Body of pancreas (tissue), 4 donors: ENCODE results near the gene SLC9A7. TPM values are rescaled to one million over a fixed set of nuclear protein-coding genes. Genes with fewer than 3 reads are reported as not detected.

Experiments used
- ATAC-seq: fragments of 150-250 bp; one replicate; pipeline ENCODE4 v1.9.1; 2016
- DNase-seq, 4 donors: peaks; one replicate each; pipeline ENCODE4 v3.0.0-alpha.2; 2019
- H3K27ac ChIP-seq, 4 donors: fragments of 200-600 bp; sonication (generic); 1 replicate in 3 of 4; 2 replicates in 1 of 4; pipeline versions ENCODE4 v1.5.1 to v1.6.1; 2016 to 2019; ENCODE audit warnings: mild to moderate bottlenecking in 1 of 4, mixed read lengths in 1 of 4, moderate library complexity in 1 of 4
- H3K27me3 ChIP-seq, 2 donors: fragments of 200-600 bp; sonication (generic); one replicate each; pipeline ENCODE4 v1.6.0; 2016; ENCODE audit warnings: mild to moderate bottlenecking in 1 of 2
- H3K36me3 ChIP-seq, 2 donors: fragments of 200-600 bp; sonication (generic); replicated peaks in 1 of 2; 2 replicates each; pipeline ENCODE4 v1.5.1; 2016; ENCODE audit warnings: low read depth in 2 of 2; ENCODE audit not compliant: insufficient read depth in 1 of 2
- H3K4me1 ChIP-seq: fragments of 200-600 bp; sonication (generic); one replicate; pipeline ENCODE4 v1.6.0; 2016
- H3K4me3 ChIP-seq, 2 donors: fragments of 200-600 bp; sonication (generic); 1 replicate in 1 of 2; 2 replicates in 1 of 2; pipeline ENCODE4 v1.5.1; 2016 to 2019
- H3K9me3 ChIP-seq, 3 donors: fragments of 200-600 bp; sonication (generic); 1 replicate in 2 of 3; 2 replicates in 1 of 3; pipeline ENCODE4 v1.5.1; 2016
- POLR2A ChIP-seq, 3 donors: fragments of 450-650 bp; IDR thresholded peaks; one replicate each; pipeline ENCODE4 v1.6.1; 2016; ENCODE audit warnings: antibody characterized with exemption in 3 of 3, mild to moderate bottlenecking in 2 of 3
- WGBS, 2 donors: methylation state at CpG; one replicate each; pipeline ENCODE4 v1.1.5; 2017; 5-methylcytosine and 5-hydroxymethylcytosine counted together
- intact Hi-C: fragments of 100-400 bp; cut with DNase I; formaldehyde crosslinking; loops from one replicate; pipeline ENCODE4 v1.15.1; 2023
- total RNA-seq, 2 donors: library from RNA; depleted of rRNA; stranded (reverse); fragments of >200 nt; gene quantifications; one replicate each; pipeline ENCODE4 v1.1.0, GENCODE V29; 2016
- TF ChIP-seq, protein P1 (sequence below), 7 experiments: fragments of 450-650 bp in 4 of 7; fragments of 200-600 bp in 3 of 7; sonication (generic) in 3 of 7; IDR thresholded peaks; one replicate each; pipeline ENCODE4 v1.5.1; 2016 to 2019; ENCODE audit warnings: antibody characterized with exemption in 7 of 7

SLC9A7 gene
- total RNA-seq, 2 donors from 2014 or later: 6.2 to 7.6 TPM

- intact Hi-C loops: no loop called here
- Histone ChIP-seq H3K27ac (no peak overlapping the region), H3K4me1 (peaks cover 10% of the 10 kb centered on the region), H3K4me3 (no peak overlapping the region), H3K36me3 (no peaks in the 10 kb centered on the region), H3K27me3 (no peaks in the 10 kb centered on the region), H3K9me3 (no peaks in the 10 kb centered on the region)
- ATAC-seq: no peak
- WGBS, 2 donors: 63 to 70% methylated on average over 1 of the region's 1 CpG
- TF ChIP-seq, protein P1, sequence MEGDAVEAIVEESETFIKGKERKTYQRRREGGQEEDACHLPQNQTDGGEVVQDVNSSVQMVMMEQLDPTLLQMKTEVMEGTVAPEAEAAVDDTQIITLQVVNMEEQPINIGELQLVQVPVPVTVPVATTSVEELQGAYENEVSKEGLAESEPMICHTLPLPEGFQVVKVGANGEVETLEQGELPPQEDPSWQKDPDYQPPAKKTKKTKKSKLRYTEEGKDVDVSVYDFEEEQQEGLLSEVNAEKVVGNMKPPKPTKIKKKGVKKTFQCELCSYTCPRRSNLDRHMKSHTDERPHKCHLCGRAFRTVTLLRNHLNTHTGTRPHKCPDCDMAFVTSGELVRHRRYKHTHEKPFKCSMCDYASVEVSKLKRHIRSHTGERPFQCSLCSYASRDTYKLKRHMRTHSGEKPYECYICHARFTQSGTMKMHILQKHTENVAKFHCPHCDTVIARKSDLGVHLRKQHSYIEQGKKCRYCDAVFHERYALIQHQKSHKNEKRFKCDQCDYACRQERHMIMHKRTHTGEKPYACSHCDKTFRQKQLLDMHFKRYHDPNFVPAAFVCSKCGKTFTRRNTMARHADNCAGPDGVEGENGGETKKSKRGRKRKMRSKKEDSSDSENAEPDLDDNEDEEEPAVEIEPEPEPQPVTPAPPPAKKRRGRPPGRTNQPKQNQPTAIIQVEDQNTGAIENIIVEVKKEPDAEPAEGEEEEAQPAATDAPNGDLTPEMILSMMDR (IDR thresholded peaks at IDR 0.05): no peak
- TF ChIP-seq POLR2A (IDR thresholded peaks at IDR 0.05): no peak
- DNase-seq: no peak
Measured at GRCh38 chrX:46712764-46713163, 46.2 kb downstream of the SLC9A7 start.

DNA sequence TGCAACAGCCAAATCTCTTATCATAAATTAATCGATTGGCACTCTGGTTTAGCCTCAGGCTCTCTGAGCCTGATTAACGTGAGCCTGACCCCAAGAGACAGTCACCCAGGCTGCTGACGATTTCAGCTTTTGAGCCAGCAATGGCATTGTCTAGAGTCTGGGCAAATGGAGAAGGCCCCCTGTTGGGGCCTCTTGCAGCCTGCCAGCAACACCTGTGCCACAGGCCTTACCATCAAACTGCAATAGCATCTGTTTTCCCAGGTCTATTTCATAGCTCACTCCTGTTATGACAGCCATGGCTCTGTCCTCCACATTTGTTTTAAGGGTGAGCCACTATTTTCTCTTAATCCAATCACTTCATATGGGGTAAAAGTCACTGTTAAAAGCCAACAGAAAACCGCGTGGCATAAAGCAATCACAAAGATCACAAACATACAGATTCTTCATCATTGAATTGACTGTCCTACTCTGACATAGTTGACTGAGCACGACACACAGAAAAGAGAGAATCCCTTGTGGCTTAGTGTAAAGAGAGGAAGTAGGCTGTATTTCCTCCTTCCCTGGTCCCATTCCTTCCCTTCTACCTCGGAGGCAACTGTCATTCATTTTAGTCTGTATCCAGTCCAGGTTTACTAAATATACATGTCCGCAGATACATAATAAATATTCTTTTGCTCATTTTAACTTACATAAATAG, 47.8 kb downstream of the SLC9A7 start:
- intact Hi-C loops: no loop called here
- Histone ChIP-seq H3K36me3 (no peaks in the 10 kb centered on the region), H3K4me1 (peaks cover 14% of the 10 kb centered on the region), H3K27ac (peak overlapping the region in 3 of 4 donors; percentile 39 to 66 (median 61)), H3K4me3 (no peak overlapping the region), H3K27me3 (no peaks in the 10 kb centered on the region), H3K9me3 (no peaks in the 10 kb centered on the region)
- ATAC-seq (peak; percentile 33), DNase-seq (no peak)
- TF ChIP-seq, protein P1 (IDR thresholded peaks at IDR 0.05): no peak
- no peak for TF ChIP-seq POLR2A (IDR thresholded peaks at IDR 0.05)
- WGBS, 2 donors: 51 to 84% methylated on average over 5 to 8 of the region's 8 CpGs

DNA sequence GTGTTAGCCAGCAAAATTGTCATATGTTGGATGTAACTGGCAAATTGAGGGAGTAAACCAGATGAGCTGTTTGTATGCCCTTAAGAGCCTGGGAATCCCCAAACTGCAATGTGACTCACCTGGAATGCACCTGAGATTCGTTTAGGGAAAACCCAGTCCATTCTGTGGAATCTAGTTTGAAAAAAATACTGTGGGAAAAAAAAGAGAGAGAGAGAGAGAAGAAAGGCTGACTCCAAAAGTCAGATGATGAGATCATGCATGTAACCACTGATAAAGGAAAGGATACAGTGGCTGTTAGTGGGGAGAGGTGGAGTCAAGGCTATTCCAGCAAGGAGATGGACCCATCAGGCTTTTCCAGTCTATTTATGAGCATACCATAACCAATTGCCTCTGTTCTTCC, 48.5 kb downstream of the SLC9A7 start:
- H3K4me3 ChIP-seq: no peak overlapping the region
- peak; percentile 77 for ATAC-seq
- WGBS, 2 donors: 0 to 27% methylated on average over 1 of the region's 1 CpG
- H3K4me1 ChIP-seq: peaks cover 14% of the 10 kb centered on the region
- DNase-seq: peak in 1 of 4 donors; percentile 33
- H3K27ac ChIP-seq: peak overlapping the region in 3 of 4 donors; percentile 39 to 66 (median 61)
- H3K9me3 ChIP-seq: no peaks in the 10 kb centered on the region
- TF ChIP-seq POLR2A (IDR thresholded peaks at IDR 0.05): no peak
- TF ChIP-seq, protein P1 (IDR thresholded peaks at IDR 0.05): no peak
- H3K36me3 ChIP-seq: no peaks in the 10 kb centered on the region
- intact Hi-C loops: no loop called here
- H3K27me3 ChIP-seq: no peaks in the 10 kb centered on the region

- H3K4me3 ChIP-seq: no peak overlapping the region
- no peak for DNase-seq
- TF ChIP-seq, protein P1 (IDR thresholded peaks at IDR 0.05): no peak
- no peak for TF ChIP-seq POLR2A (IDR thresholded peaks at IDR 0.05)
- no peak overlapping the region for H3K27ac ChIP-seq
- no peak for ATAC-seq
- H3K36me3 ChIP-seq: no peaks in the 10 kb centered on the region
- no peaks in the 10 kb centered on the region for H3K27me3 ChIP-seq
- no peaks in the 10 kb centered on the region for H3K9me3 ChIP-seq
- intact Hi-C loops: no loop called here
- WGBS, 2 donors: 74% methylated on average over 8 of the region's 9 CpGs
- peaks cover 14% of the 10 kb centered on the region for H3K4me1 ChIP-seq
Measured at GRCh38 chrX:46707274-46707965, 51.5 kb downstream of the SLC9A7 start.
